Activated CD8-positive, alpha-beta memory T cell treated with anti-CD3 and anti-CD28 coated beads, Interleukin-2, amount 50 U/mL, for 48 hours (primary cell): ENCODE data around the gene LMNTD2.
A peak's percentile ranks its signal among the peaks of the same experiment; 100 is the strongest.

Experiments
- DNase-seq: peaks from one replicate; pipeline ENCODE4 v3.0.0-alpha.2; 2020

The LMNTD2 gene

DNA sequence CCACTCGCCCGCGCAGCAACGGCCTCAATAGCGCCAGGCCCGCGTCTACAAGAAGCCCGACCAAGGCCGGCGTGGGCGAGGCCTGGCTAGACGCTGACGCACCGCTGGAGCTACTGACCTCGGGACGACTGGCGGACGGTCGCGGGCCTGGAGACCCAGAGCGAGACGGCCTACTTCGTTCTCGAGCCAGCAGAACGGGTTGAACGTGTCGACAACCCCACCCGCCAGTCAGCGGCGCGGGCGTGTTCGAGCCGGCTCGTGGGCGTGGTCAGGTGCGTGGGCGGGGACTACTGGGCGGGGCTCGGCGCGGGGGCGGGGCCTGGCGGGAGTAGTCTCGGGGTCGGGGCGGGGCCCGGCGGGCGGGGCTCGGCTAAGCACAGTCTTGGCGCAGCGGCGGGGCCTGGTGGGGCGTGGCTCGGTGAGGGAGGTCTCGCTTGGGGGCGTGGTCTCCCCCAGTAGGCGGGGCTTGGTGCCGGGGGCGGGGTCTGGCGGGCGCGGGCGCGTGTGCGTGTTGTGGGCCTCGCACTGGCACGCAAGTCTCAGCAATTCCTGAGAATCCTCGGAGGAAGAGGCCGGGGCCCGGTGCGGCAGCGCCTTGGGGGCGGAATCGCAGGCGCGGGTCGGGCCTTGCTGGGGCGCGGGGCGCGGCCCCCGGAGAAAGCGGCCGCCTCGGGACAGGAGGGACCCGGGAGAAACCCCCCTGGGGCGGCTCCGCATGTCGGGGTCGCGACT lies 53.4 kb downstream of the LMNTD2 start, which contains the start of gene RNH1:
Gene RNH1, minus strand, starts transcription at position 248 of the 732 bp plus-strand sequence. CDS start 5,080 bp downstream, outside the sequence.
- peak; percentile 100 for DNase-seq

DNA sequence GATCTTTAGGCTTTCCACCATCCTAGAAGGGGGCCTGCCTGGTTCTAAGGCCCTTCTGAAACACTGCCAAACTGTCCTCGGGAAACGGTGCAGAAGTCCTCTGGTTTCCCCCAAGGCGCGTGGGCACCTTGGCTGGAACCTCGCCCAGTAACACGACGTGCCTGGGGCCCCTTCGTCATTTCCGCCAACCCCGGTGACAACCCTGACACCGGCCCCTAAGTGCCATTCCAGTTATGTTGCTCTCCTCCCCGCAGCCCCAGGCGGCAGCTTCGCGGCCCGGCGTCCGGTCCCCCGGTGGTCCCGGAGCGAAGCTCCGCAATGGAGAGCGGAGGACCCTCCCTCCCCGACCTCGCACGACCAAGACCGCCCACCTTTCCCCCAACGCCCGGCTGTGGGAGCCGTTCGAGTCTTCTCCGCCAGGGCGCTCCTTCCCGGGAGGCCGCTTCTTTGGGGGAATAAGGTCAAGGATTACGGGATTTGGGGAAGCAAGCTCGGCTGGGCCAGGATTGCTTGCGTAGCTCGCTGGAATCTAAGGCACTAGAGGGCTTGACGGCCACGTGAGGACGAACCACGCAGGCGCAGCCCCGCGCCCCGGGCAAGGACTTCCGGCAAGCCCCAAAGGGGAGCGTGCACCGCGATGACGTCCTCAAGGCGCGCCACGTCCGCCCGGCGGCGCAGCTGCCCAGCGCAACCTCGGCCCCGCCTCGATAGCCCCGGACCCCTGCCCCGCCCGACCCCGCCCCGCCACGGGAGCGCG lies 54.1 kb downstream of the LMNTD2 start:
- peak; percentile 99 for DNase-seq

DNA sequence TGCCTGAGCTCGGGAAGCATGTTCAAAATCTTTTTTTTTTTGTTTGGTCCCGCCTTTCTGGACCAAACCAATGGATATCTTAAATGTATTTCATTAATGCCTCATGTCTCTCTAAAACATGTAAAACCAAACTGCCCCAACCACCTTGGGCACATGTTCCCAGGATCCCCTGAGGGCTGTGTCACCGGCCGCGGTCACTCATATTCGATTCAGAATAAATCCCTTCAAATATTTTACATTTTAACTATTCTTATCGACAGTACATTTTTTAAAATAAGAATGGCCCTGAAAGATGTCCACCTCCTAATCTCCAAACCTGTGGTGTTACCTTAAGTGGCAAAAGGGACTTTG lies 55.6 kb downstream of the LMNTD2 start:
- no peak for DNase-seq
